ENCODE results near the gene KRT7. TPM values are rescaled to one million over a fixed set of nuclear protein-coding genes. Genes with fewer than 3 reads are reported as not detected.
A peak's percentile ranks its signal among the peaks of the same experiment; 100 is the strongest.

The KRT7 gene
- total RNA-seq, 2 experiments from 2014 or later = not detected

DNA sequence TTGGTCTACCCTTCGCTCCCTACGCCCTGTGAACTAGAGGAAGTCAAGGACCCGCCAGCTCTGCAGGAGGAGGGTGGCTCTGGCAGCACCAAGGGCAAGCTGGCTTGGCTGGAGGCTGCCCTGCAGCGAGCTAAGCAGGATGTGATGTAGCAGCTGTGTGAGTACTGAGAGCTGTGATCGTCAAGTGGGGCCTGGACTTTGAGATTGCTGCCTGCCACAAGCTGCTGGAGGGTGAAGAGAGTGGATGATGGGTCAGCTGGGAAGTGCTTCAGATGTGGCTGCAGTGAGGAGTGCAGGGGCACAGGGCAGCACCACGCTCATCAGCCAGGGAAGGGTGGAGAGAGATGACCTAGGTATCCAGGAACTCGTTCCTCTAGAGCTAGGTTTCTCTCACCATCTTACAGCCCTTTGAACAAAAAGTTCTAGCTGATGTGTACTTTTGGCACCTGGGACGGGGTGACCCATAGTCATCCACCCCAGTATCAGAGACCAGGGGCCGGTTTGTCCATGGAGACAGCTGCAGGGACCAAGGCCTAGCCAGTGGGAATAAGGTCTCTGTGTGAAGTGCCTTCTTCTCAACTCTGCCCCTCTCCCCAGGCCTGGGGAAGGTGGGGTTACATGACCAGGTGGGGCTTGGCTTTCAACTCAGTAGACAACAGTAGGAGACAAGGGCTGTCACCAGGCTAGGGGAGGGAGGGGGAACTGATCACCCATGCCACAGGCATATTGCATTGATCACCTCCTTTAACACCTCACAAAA is 44.6 kb downstream of the KRT7 start:
- Mint-ChIP-seq H3K9me3 (no peaks in the 10 kb centered on the region), H3K27ac (no peak overlapping the region), H3K36me3 (ENCODE audit: low read depth) (no peaks in the 10 kb centered on the region), H3K4me3 (no peak overlapping the region), H3K27me3 (peaks cover 62% of the 10 kb centered on the region), H3K4me1 (ENCODE audit: low read depth) (peaks cover 8% of the 10 kb centered on the region)
- DNase-seq = no peak
- Histone ChIP-seq H3K4me3 (ENCODE audit: low read length) (no peak overlapping the region), H3K4me1 (ENCODE audit: insufficient read depth, low read length) (peaks cover 8% of the 10 kb centered on the region), H3K27ac (ENCODE audit: low read depth in 1 of 2, low read length in 2 of 2) (no peak overlapping the region), H3K9me3 (ENCODE audit: control insufficient read depth in 1 of 2, insufficient read depth in 1 of 2, low read length in 2 of 2) (no peaks in the 10 kb centered on the region), H3K27me3 (ENCODE audit: control insufficient read depth in 1 of 2, insufficient read depth in 2 of 2, low read length in 2 of 2) (peaks cover 8 to 17% of the 10 kb centered on the region in 2 experiments), H3K36me3 (ENCODE audit: insufficient read depth, low read length) (no peaks in the 10 kb centered on the region)
- CTCF ChIA-PET = interaction anchor here (1.0 to 1.5 kb wide), 2 partner anchors 8 to 61 kb away, joined by 3 to 4 read pairs; no protein-coding TSS in a partner anchor
- ATAC-seq (ENCODE audit: poor library complexity) = no peak
- TF ChIP-seq CTCF (IDR thresholded peaks at IDR 0.05) = no peak
- intact Hi-C loops (cut with DNase I, micrococcal nuclease) = no loop called here
- POLR2A ChIA-PET = no interaction called here

- Mint-ChIP-seq H3K9me3 (no peaks in the 10 kb centered on the region), H3K27ac (no peak overlapping the region), H3K4me3 (no peak overlapping the region), H3K27me3 (peaks cover 62% of the 10 kb centered on the region), H3K36me3 (ENCODE audit: low read depth) (no peaks in the 10 kb centered on the region), H3K4me1 (ENCODE audit: low read depth) (peaks cover 8% of the 10 kb centered on the region)
- Histone ChIP-seq H3K4me1 (ENCODE audit: insufficient read depth, low read length) (peaks cover 8% of the 10 kb centered on the region), H3K27me3 (ENCODE audit: control insufficient read depth in 1 of 2, insufficient read depth in 2 of 2, low read length in 2 of 2) (peaks cover 8 to 17% of the 10 kb centered on the region in 2 experiments), H3K27ac (ENCODE audit: low read depth in 1 of 2, low read length in 2 of 2) (no peak overlapping the region), H3K36me3 (ENCODE audit: insufficient read depth, low read length) (no peaks in the 10 kb centered on the region), H3K4me3 (ENCODE audit: low read length) (no peak overlapping the region), H3K9me3 (ENCODE audit: control insufficient read depth in 1 of 2, insufficient read depth in 1 of 2, low read length in 2 of 2) (no peaks in the 10 kb centered on the region)
- TF ChIP-seq CTCF (IDR thresholded peaks at IDR 0.05) = peak; percentile 96
- intact Hi-C loops (cut with DNase I, micrococcal nuclease) = no loop called here
- DNase-seq = peak; percentile 29 to 80 (median 63)
- POLR2A ChIA-PET = no interaction called here
- peak; percentile 92 for ATAC-seq (ENCODE audit: poor library complexity)
- CTCF ChIA-PET = interaction anchor here (0.7 to 1.6 kb wide), 8 partner anchors 9 to 523 kb away, joined by 3 to 10 read pairs (median 3); no protein-coding TSS in a partner anchor
Observed at GRCh38 chr12:52278575-52279421, 45.8 kb downstream of the KRT7 start.

DNA sequence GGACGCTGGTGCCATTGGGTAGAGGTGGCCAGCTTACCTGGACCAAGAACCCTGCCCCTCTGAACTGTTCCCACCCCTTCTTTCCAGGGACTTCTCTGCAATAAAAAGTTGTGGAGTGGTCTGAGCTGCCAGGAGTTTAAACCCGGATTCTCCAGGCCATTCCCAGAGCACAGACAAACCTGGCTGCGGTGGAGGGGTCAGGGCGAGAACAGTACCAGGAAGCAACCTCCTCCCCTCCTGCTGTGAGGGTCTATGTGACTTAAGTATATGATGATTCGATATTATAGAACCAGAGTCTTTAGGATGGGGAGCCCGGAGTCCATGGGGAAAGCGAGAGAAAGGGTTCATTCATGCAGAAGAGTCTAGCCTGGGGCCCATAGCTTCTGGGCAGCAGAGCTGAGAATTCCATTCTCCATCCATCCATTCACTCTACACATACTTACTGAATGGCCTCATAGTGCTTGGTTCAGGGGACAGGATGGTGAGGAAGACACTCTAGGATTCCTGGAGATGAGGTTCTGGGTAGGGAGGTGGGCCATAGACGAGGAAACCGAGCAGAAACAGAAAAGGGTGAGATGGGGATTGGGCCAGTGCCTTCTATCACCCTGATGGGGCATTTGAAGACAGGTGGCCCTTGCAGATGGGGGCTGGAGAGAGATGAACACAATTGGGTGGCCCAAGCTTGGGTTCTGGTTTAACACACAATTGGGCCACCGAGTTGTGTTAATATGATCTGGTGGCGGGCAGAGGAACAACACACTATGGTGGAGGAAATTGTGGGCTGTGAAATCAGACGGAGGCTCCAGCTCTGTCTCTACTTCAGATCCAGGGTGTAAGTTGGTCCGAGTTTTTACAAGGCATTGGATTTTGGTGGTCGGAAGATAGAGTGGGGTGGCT is 46.6 kb downstream of the KRT7 start:
- Histone ChIP-seq H3K4me1 (ENCODE audit: insufficient read depth, low read length) (peaks cover 8% of the 10 kb centered on the region), H3K36me3 (ENCODE audit: insufficient read depth, low read length) (no peaks in the 10 kb centered on the region), H3K9me3 (ENCODE audit: control insufficient read depth in 1 of 2, insufficient read depth in 1 of 2, low read length in 2 of 2) (no peaks in the 10 kb centered on the region), H3K27me3 (ENCODE audit: control insufficient read depth in 1 of 2, insufficient read depth in 2 of 2, low read length in 2 of 2) (peaks cover 8 to 13% of the 10 kb centered on the region in 2 experiments), H3K27ac (ENCODE audit: low read depth in 1 of 2, low read length in 2 of 2) (no peak overlapping the region), H3K4me3 (ENCODE audit: low read length) (no peak overlapping the region)
- ChIA-PET POLR2A (no interaction called here), CTCF (interaction anchor here (0.7 to 1.6 kb wide), 9 partner anchors 10 to 524 kb away, joined by 3 to 10 read pairs (median 3); no protein-coding TSS in a partner anchor)
- Mint-ChIP-seq H3K27me3 (peaks cover 54% of the 10 kb centered on the region), H3K9me3 (no peaks in the 10 kb centered on the region), H3K36me3 (ENCODE audit: low read depth) (no peaks in the 10 kb centered on the region), H3K4me3 (no peak overlapping the region), H3K4me1 (ENCODE audit: low read depth) (peaks cover 8% of the 10 kb centered on the region), H3K27ac (no peak overlapping the region)
- intact Hi-C loops (cut with DNase I, micrococcal nuclease) = no loop called here
- no peak for ATAC-seq (ENCODE audit: poor library complexity)
- no peak for DNase-seq
- no peak for TF ChIP-seq CTCF (IDR thresholded peaks at IDR 0.05)

Data from CD4-positive, alpha-beta T cell (primary cell).